Osteoblast (primary cell): Measurements from ENCODE around the gene GJD3. TPM values are rescaled to one million over a fixed set of nuclear protein-coding genes. Genes with fewer than 3 reads are reported as not detected.
"Not testable (repeated sequence)": the region's sequence is repeated elsewhere in the genome, so short reads cannot be mapped to it uniquely, and the experiment has no call there.

Experiments used
- DNase-seq: peaks from one replicate; pipeline ENCODE4 v3.0.0; 2011; ENCODE audit warnings: low spot score, mixed read lengths; ENCODE audit not compliant: insufficient read length; ENCODE audit errors: missing footprints
- H2AFZ ChIP-seq: 2 replicates; pipeline ENCODE4 v1.6.0; 2011; ENCODE audit warnings: mild to moderate bottlenecking, low read length
- H3K27ac ChIP-seq: 2 replicates; pipeline ENCODE4 v1.5.1; 2011; ENCODE audit warnings: mild to moderate bottlenecking, low read depth, low read length, moderate library complexity
- H3K27me3 ChIP-seq: 2 replicates; pipeline ENCODE4 v1.6.0; 2012; ENCODE audit warnings: mild to moderate bottlenecking, control low read depth, inconsistent platforms, low read length, moderate library complexity; ENCODE audit not compliant: insufficient read depth
- H3K36me3 ChIP-seq: 2 replicates; pipeline ENCODE4 v1.5.1; 2011; ENCODE audit warnings: mild to moderate bottlenecking, low read length, control low read depth, moderate library complexity; ENCODE audit not compliant: insufficient read depth
- H3K4me1 ChIP-seq: 2 replicates; pipeline ENCODE4 v1.5.1; 2011; ENCODE audit warnings: mild to moderate bottlenecking, low read length, control low read depth, moderate library complexity; ENCODE audit not compliant: insufficient read depth
- H3K4me2 ChIP-seq: 2 replicates; pipeline ENCODE4 v1.6.0; 2011; ENCODE audit warnings: mild to moderate bottlenecking, low read length; ENCODE audit not compliant: insufficient read depth
- H3K4me3 ChIP-seq: fragments of 200-600 bp; sonication (generic); 3 replicates; pipeline ENCODE4 v1.5.1; 2012; ENCODE audit warnings: mild to moderate bottlenecking, low read length, inconsistent platforms; ENCODE audit not compliant: insufficient read depth
- H3K79me2 ChIP-seq: 2 replicates; pipeline ENCODE4 v1.6.0; 2012; ENCODE audit warnings: mild to moderate bottlenecking, low read length, control low read depth, inconsistent platforms; ENCODE audit not compliant: insufficient read depth
- H3K9me3 ChIP-seq: 2 replicates; pipeline ENCODE4 v1.5.1; 2011; ENCODE audit warnings: low read depth, low read length, control low read depth
- H4K20me1 ChIP-seq: 2 replicates; pipeline ENCODE4 v1.6.0; 2012; ENCODE audit warnings: mild to moderate bottlenecking, low read length, control low read depth; ENCODE audit not compliant: insufficient read depth
- total RNA-seq: library from RNA; depleted of rRNA; stranded (reverse); fragments of >200 nt; gene quantifications from 2 replicates; pipeline ENCODE4 v1.2.3, GENCODE V29; 2012
- TF ChIP-seq, protein P1 (sequence below): IDR thresholded peaks from 2 replicates; pipeline ENCODE4 v1.5.1; 2011; ENCODE audit warnings: mild to moderate bottlenecking, low read depth, low read length, moderate library complexity; ENCODE audit errors: extremely low read depth

The GJD3 gene
- total RNA-seq, 1 donor = 1.8 TPM

- H3K27ac ChIP-seq = peak overlapping the region; percentile 43
- TF ChIP-seq, protein P1, sequence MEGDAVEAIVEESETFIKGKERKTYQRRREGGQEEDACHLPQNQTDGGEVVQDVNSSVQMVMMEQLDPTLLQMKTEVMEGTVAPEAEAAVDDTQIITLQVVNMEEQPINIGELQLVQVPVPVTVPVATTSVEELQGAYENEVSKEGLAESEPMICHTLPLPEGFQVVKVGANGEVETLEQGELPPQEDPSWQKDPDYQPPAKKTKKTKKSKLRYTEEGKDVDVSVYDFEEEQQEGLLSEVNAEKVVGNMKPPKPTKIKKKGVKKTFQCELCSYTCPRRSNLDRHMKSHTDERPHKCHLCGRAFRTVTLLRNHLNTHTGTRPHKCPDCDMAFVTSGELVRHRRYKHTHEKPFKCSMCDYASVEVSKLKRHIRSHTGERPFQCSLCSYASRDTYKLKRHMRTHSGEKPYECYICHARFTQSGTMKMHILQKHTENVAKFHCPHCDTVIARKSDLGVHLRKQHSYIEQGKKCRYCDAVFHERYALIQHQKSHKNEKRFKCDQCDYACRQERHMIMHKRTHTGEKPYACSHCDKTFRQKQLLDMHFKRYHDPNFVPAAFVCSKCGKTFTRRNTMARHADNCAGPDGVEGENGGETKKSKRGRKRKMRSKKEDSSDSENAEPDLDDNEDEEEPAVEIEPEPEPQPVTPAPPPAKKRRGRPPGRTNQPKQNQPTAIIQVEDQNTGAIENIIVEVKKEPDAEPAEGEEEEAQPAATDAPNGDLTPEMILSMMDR = peak; percentile 19
- peak overlapping the region; percentile 41 for H3K4me2 ChIP-seq
- H3K9me3 ChIP-seq = no peaks in the 10 kb centered on the region
- H3K4me1 ChIP-seq = no peaks in the 10 kb centered on the region
- H4K20me1 ChIP-seq = no peaks in the 10 kb centered on the region
- H2AFZ ChIP-seq = peak overlapping the region; percentile 83
- no peak for DNase-seq
- H3K4me3 ChIP-seq = peak overlapping the region; percentile 21
- no peaks in the 10 kb centered on the region for H3K27me3 ChIP-seq
- peaks cover 4% of the 10 kb centered on the region for H3K79me2 ChIP-seq
- H3K36me3 ChIP-seq = peaks cover 64% of the 10 kb centered on the region
These were observed 38.1 kb upstream of the GJD3 start for GRCh38 chr17:40402668-40403067.

DNA sequence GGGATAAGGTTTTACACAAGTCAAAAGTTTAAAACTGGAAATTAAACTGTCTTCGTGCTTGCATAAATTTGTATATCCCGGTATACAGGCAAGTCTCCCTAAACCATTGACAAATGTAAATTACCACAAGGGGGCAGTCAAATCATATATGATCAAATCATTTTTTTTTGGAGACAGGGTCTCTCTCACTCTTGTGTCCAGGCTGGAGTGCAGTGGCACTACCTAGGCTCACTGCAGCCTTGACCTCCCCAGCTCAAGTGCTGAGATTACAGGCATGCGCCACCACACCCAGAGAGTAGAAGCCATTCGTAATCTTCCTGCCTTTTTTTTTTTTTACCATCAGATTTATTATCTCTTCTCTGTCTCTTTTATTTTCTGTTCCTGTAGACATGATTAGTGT is 34.6 kb upstream of the GJD3 start:
- H3K79me2 ChIP-seq = no peaks in the 10 kb centered on the region
- no peak overlapping the region for H3K4me3 ChIP-seq
- TF ChIP-seq, protein P1 = peak; percentile 65
- H3K9me3 ChIP-seq = no peaks in the 10 kb centered on the region
- H3K4me2 ChIP-seq = peak overlapping the region; percentile 18
- peak overlapping the region; percentile 3 for H3K27ac ChIP-seq
- DNase-seq = no peak
- no peaks in the 10 kb centered on the region for H3K27me3 ChIP-seq
- H4K20me1 ChIP-seq = no peaks in the 10 kb centered on the region
- H3K36me3 ChIP-seq = peaks cover 69% of the 10 kb centered on the region
- H3K4me1 ChIP-seq = no peaks in the 10 kb centered on the region
- H2AFZ ChIP-seq = peak overlapping the region; percentile 57

DNA sequence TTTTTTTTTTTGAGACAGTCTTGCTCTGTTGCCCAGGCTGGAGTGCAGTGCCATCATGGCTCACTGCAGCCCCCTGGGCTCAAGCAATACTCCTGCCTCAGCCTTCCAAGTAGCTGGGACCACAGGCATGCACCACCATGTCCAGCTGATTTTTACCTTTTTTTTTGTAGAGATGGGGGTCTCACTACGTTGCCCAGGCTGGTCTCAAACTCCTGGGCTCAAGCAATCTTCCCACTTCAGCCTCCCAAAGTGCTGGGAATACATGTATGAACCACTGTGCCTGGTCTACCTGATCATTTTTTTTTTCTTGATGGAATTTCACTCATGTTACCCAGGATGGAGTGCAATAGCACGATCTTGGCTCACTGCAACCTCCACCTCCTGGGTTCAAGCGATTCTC is 22.0 kb upstream of the GJD3 start:
- H3K36me3 ChIP-seq = peaks cover 36% of the 10 kb centered on the region

DNA sequence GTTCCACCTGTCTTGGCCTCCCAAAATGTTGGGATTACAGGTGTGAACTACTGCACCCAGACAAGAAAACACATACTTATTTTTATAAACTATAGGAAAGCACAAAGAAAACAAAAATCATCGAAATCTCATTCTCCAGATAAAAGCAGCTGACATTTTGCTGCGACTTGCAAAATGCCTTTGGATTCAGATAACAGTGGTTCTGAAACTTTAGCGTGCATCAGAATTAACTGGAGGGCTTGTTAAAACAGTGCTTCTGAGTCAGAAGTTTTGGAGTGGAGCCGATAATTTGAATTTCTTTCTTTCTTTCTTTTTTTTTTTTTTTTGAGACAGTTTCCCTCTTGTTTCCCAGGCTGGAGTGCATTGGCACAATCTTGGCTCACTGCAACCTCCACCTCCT is 17.7 kb upstream of the GJD3 start:
- H3K79me2 ChIP-seq = no peaks in the 10 kb centered on the region
- H3K4me3 ChIP-seq = no peak overlapping the region
- H3K27me3 ChIP-seq = no peaks in the 10 kb centered on the region
- peaks cover 5% of the 10 kb centered on the region for H3K36me3 ChIP-seq
- DNase-seq = no peak
- H3K27ac ChIP-seq = no peak overlapping the region
- no peak overlapping the region for H3K4me2 ChIP-seq
- H3K9me3 ChIP-seq = no peaks in the 10 kb centered on the region
- TF ChIP-seq, protein P1 = no peak
- H2AFZ ChIP-seq = no peak overlapping the region
- H3K4me1 ChIP-seq = no peaks in the 10 kb centered on the region
- no peaks in the 10 kb centered on the region for H4K20me1 ChIP-seq

More for the DNA sequence above, 22.0 kb upstream of the GJD3 start:
- not testable (repeated sequence) for H3K79me2 ChIP-seq, H2AFZ ChIP-seq, H3K4me1 ChIP-seq, H3K4me2 ChIP-seq, H4K20me1 ChIP-seq, H3K9me3 ChIP-seq, H3K27me3 ChIP-seq, H3K27ac ChIP-seq, DNase-seq, H3K4me3 ChIP-seq
